Prostate gland (tissue), 2 donors: ENCODE measurements around the gene GLS.

Source experiments
- POLR2A ChIP-seq: fragments of 450-650 bp; IDR thresholded peaks from one replicate; pipeline ENCODE4 v1.6.1; 2016; ENCODE audit warnings: antibody characterized with exemption, mild to moderate bottlenecking
- POLR2AphosphoS5 ChIP-seq: sonication (generic); formaldehyde crosslinking; IDR thresholded peaks from one replicate; pipeline ENCODE4 v1.6.1; 2017; ENCODE audit warnings: antibody characterized with exemption
- TF ChIP-seq, protein P1 (sequence below), 4 experiments: fragments of 200-600 bp in 2 of 4; fragments of 450-650 bp in 2 of 4; sonication (generic) in 2 of 4; IDR thresholded peaks; 1 replicate in 3 of 4; 2 replicates in 1 of 4; pipeline ENCODE4 v1.5.1; 2016 to 2019; ENCODE audit warnings: antibody characterized with exemption in 4 of 4, mild to moderate bottlenecking in 2 of 4, moderate library complexity in 2 of 4

DNA sequence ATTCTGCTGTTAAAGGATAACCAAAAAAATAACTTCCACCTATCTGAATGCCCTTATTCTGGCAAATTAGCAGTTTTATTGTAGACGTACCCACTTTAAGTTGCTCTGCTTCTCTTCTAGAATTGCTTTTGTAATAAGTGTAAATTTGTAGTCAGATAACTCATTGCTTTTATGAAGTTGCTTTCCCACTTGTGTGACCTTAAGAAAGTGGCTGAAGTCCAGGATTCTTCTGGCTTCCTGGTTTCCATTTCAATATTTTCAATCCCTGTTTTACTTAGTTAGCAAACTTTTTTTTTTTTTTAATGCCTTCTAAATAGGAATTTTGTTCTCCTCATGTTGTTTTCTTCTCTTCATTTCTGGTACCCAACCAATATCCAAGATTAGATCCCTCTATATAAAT, 59.8 kb downstream of the GLS start:
- no peak for TF ChIP-seq POLR2A
- TF ChIP-seq, protein P1, sequence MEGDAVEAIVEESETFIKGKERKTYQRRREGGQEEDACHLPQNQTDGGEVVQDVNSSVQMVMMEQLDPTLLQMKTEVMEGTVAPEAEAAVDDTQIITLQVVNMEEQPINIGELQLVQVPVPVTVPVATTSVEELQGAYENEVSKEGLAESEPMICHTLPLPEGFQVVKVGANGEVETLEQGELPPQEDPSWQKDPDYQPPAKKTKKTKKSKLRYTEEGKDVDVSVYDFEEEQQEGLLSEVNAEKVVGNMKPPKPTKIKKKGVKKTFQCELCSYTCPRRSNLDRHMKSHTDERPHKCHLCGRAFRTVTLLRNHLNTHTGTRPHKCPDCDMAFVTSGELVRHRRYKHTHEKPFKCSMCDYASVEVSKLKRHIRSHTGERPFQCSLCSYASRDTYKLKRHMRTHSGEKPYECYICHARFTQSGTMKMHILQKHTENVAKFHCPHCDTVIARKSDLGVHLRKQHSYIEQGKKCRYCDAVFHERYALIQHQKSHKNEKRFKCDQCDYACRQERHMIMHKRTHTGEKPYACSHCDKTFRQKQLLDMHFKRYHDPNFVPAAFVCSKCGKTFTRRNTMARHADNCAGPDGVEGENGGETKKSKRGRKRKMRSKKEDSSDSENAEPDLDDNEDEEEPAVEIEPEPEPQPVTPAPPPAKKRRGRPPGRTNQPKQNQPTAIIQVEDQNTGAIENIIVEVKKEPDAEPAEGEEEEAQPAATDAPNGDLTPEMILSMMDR (IDR thresholded peaks at IDR 0.05) = no peak
- TF ChIP-seq POLR2AphosphoS5 = no peak
